ENCODE data around the gene MAP2K2. TPM values are rescaled to one million over a fixed set of nuclear protein-coding genes. Genes with fewer than 3 reads are reported as not detected.

Gene MAP2K2
- total and polyA plus RNA-seq, 9 of the 15 experiments (the other 6 are each of a cell fraction or from before 2014, with no cell fraction given): 1.0 to 151 (median 58.3) TPM

DNA sequence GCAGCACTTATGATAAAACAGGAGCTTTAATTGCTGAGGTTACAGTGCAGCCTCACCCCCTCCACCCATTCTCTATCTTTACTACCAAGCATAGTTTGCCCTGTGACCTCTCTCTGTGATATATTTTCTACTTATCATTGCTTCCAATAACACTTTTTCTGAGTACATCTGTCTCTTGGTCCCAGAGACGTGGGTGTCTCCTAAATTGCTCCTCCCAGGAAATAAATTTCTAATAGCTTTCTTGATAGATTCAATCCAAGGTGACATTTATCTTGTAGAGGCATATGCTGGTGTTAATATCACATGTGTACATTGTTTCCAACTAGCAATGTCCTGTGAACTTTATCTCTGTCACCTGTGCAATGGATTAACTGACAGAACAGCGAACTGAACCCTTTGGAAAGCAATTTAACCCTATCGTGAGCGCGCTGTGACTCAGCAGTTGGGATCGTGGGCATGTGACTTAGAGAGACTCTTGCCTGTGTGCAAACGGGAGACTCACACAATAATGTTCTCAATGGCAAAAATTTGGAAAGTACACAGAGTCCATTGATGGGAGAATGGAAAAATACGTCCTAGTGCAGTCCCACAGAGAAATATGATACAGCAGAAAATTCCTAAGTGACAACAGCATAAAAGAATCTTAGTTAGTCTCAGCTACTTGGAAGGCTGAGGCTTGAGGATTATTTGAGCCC is 7.0 kb upstream of the MAP2K2 start (continued):
- TF ChIP-seq PHTF2 (CRISPR knock-in tag; IDR thresholded peaks at IDR 0.05): no peak
- TF ChIP-seq, protein P1, sequence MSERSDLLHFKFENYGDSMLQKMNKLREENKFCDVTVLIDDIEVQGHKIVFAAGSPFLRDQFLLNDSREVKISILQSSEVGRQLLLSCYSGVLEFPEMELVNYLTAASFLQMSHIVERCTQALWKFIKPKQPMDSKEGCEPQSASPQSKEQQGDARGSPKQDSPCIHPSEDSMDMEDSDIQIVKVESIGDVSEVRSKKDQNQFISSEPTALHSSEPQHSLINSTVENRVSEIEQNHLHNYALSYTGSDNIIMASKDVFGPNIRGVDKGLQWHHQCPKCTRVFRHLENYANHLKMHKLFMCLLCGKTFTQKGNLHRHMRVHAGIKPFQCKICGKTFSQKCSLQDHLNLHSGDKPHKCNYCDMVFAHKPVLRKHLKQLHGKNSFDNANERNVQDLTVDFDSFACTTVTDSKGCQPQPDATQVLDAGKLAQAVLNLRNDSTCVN (CRISPR knock-in tag; IDR thresholded peaks at IDR 0.05): no peak
- TF ChIP-seq MYNN (IDR thresholded peaks at IDR 0.05): 0 out of 2 replicates have a peak, but pooled peaks have one; percentile 40
- TF ChIP-seq MYNN (CRISPR knock-in tag; IDR thresholded peaks at IDR 0.05): no peak
- TF ChIP-seq PTBP1 (IDR thresholded peaks at IDR 0.05; ENCODE audit: low read depth, low read length): no peak
- peak; percentile 80 for TF ChIP-seq LEF1 (IDR thresholded peaks at IDR 0.05)
- TF ChIP-seq, protein P2, sequence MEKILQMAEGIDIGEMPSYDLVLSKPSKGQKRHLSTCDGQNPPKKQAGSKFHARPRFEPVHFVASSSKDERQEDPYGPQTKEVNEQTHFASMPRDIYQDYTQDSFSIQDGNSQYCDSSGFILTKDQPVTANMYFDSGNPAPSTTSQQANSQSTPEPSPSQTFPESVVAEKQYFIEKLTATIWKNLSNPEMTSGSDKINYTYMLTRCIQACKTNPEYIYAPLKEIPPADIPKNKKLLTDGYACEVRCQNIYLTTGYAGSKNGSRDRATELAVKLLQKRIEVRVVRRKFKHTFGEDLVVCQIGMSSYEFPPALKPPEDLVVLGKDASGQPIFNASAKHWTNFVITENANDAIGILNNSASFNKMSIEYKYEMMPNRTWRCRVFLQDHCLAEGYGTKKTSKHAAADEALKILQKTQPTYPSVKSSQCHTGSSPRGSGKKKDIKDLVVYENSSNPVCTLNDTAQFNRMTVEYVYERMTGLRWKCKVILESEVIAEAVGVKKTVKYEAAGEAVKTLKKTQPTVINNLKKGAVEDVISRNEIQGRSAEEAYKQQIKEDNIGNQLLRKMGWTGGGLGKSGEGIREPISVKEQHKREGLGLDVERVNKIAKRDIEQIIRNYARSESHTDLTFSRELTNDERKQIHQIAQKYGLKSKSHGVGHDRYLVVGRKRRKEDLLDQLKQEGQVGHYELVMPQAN (IDR thresholded peaks at IDR 0.05; ENCODE audit: borderline replicate concordance): no peak
- TF ChIP-seq SAP30 (IDR thresholded peaks at IDR 0.05; ENCODE audit: borderline replicate concordance, insufficient read depth, low read depth, low read length, poor library complexity, severe bottlenecking): no peak
- TF ChIP-seq POLR3G (IDR thresholded peaks at IDR 0.05; ENCODE audit: extremely low read depth, insufficient read length, insufficient replicate concordance): no peak
- no peak for TF ChIP-seq MTF1 (CRISPR knock-in tag; IDR thresholded peaks at IDR 0.05; ENCODE audit: borderline replicate concordance)
- peak; percentile 96 to 97 for TF ChIP-seq KDM1A (IDR thresholded peaks at IDR 0.05)
- peak; percentile 63; the same call in 1 of the 2 replicates for TF ChIP-seq BACH1 (tag; IDR thresholded peaks at IDR 0.05)
- TF ChIP-seq HDAC2 (IDR thresholded peaks at IDR 0.05): peak; percentile 95
- TF ChIP-seq, protein P3, sequence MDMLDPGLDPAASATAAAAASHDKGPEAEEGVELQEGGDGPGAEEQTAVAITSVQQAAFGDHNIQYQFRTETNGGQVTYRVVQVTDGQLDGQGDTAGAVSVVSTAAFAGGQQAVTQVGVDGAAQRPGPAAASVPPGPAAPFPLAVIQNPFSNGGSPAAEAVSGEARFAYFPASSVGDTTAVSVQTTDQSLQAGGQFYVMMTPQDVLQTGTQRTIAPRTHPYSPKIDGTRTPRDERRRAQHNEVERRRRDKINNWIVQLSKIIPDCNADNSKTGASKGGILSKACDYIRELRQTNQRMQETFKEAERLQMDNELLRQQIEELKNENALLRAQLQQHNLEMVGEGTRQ (CRISPR knock-in tag; IDR thresholded peaks at IDR 0.05): peak; percentile 81
- TF ChIP-seq SIRT6 (IDR thresholded peaks at IDR 0.05; ENCODE audit: low read depth, low read length): no peak
- TF ChIP-seq FOXM1 (IDR thresholded peaks at IDR 0.05; ENCODE audit: low read depth): peak; percentile 74
- TF ChIP-seq FOXM1 (CRISPR knock-in tag; IDR thresholded peaks at IDR 0.05; ENCODE audit: low read depth): no peak
- no peak for TF ChIP-seq ZNF232 (CRISPR knock-in tag; IDR thresholded peaks at IDR 0.05)
- TF ChIP-seq, protein P4, sequence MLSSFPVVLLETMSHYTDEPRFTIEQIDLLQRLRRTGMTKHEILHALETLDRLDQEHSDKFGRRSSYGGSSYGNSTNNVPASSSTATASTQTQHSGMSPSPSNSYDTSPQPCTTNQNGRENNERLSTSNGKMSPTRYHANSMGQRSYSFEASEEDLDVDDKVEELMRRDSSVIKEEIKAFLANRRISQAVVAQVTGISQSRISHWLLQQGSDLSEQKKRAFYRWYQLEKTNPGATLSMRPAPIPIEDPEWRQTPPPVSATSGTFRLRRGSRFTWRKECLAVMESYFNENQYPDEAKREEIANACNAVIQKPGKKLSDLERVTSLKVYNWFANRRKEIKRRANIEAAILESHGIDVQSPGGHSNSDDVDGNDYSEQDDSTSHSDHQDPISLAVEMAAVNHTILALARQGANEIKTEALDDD (IDR thresholded peaks at IDR 0.05): peak; percentile 80
- TF ChIP-seq MEIS2 (IDR thresholded peaks at IDR 0.05; ENCODE audit: partially characterized antibody): peak; percentile 58
- peak; percentile 85 for TF ChIP-seq BHLHE40 (IDR thresholded peaks at IDR 0.05; ENCODE audit: low read length)
- TF ChIP-seq ZNF583 (CRISPR knock-in tag; IDR thresholded peaks at IDR 0.05): 0 out of 2 replicates have a peak, but pooled peaks have one; percentile 72
- TF ChIP-seq TAF9B (IDR thresholded peaks at IDR 0.05; ENCODE audit: partially characterized antibody): no peak
- TF ChIP-seq ATF7 (IDR thresholded peaks at IDR 0.05): 0 out of 2 replicates have a peak, but pooled peaks have one; percentile 55
- peak; percentile 93 for TF ChIP-seq ZNF316 (IDR thresholded peaks at IDR 0.05)
- TF ChIP-seq ZNF764 (CRISPR knock-in tag; IDR thresholded peaks at IDR 0.05; ENCODE audit: low read depth): no peak
